Measurements from ENCODE around the gene FZR1. TPM values are rescaled to one million over a fixed set of nuclear protein-coding genes. Genes with fewer than 3 reads are reported as not detected.
A peak's percentile ranks its signal among the peaks of the same experiment; 100 is the strongest.

FZR1 gene
- total and polyA plus RNA-seq, 9 of the 15 experiments (the other 6 are each of a cell fraction or from before 2014, with no cell fraction given), result 0.18 to 48.0 (median 22.2) TPM

DNA sequence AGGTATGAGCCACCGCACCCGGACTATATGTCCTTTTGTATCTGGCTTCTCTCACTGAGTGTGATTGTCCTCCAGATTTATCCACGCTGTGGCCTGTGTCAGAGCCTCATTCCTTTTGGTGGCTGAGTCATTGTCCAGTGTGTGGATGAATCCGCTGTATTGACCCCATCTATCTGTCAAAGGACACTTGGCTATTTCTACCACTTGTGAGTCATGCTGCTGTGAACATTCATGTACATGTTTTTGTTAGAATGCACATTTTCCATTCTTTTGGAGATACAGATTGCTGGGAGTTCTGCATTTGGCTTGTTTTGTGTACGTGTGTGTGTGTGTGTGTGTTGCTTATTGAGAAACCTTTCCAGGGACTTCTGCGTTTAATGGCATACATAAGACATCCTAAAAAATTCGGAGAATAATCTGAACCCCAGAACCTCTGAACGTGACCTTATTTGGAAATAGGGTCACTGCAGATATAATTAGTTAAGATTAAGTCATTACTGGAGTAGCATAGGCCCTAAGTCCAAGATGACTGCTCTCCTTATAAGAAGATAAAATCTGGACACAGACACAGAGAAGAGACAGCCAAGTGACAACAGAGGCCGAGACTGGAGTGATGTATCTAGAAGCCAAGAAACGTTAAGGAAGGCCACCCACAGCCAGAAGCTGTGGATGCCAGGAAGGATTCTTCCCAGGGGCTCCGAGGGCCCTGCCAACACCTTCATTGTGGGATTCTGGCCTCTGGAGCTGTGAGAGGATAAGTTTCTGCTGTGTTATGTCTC, 74.2 kb downstream of the FZR1 start (continued):
- no peak for TF ChIP-seq ZNF3 (CRISPR knock-in tag; IDR thresholded peaks at IDR 0.05)
- peak; percentile 58 for TF ChIP-seq ARID2 (IDR thresholded peaks at IDR 0.05)
- 0 out of 6 replicates have a peak, but pooled peaks of 1 of the 3 experiments have one; percentile 2 for TF ChIP-seq CTCF (IDR thresholded peaks at IDR 0.05 in 2 of 3, conservative IDR thresholded peaks at IDR 0.05 in 1 of 3; ENCODE audit: insufficient read depth in 2 of 3, low read depth in 1 of 3, low read length in 3 of 3)
- TF ChIP-seq, protein P1, sequence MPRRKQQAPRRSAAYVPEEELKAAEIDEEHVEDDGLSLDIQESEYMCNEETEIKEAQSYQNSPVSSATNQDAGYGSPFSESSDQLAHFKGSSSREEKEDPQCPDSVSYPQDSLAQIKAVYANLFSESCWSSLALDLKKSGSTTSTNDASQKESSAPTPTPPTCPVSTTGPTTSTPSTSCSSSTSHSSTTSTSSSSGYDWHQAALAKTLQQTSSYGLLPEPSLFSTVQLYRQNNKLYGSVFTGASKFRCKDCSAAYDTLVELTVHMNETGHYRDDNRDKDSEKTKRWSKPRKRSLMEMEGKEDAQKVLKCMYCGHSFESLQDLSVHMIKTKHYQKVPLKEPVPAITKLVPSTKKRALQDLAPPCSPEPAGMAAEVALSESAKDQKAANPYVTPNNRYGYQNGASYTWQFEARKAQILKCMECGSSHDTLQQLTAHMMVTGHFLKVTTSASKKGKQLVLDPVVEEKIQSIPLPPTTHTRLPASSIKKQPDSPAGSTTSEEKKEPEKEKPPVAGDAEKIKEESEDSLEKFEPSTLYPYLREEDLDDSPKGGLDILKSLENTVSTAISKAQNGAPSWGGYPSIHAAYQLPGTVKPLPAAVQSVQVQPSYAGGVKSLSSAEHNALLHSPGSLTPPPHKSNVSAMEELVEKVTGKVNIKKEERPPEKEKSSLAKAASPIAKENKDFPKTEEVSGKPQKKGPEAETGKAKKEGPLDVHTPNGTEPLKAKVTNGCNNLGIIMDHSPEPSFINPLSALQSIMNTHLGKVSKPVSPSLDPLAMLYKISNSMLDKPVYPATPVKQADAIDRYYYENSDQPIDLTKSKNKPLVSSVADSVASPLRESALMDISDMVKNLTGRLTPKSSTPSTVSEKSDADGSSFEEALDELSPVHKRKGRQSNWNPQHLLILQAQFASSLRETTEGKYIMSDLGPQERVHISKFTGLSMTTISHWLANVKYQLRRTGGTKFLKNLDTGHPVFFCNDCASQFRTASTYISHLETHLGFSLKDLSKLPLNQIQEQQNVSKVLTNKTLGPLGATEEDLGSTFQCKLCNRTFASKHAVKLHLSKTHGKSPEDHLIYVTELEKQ (CRISPR knock-in tag; IDR thresholded peaks at IDR 0.05), result no peak
- no peak for TF ChIP-seq SRSF3 (IDR thresholded peaks at IDR 0.05; ENCODE audit: insufficient read depth, low read length)
- TF ChIP-seq RFX7 (CRISPR knock-in tag; IDR thresholded peaks at IDR 0.05), result no peak
- no peak for TF ChIP-seq TCF7L2 (IDR thresholded peaks at IDR 0.05; ENCODE audit: low read depth, low read length)
- TF ChIP-seq E2F3 (CRISPR knock-in tag; IDR thresholded peaks at IDR 0.05), result no peak
- TF ChIP-seq ZNF695 (CRISPR knock-in tag; IDR thresholded peaks at IDR 0.05), result no peak
- no peak for TF ChIP-seq ZNF655 (CRISPR knock-in tag; IDR thresholded peaks at IDR 0.05)
- no peak for TF ChIP-seq SLC30A9 (CRISPR knock-in tag; IDR thresholded peaks at IDR 0.05)
- TF ChIP-seq ZNF224 (CRISPR knock-in tag; IDR thresholded peaks at IDR 0.05), result no peak
- TF ChIP-seq PYGO2 (tag; IDR thresholded peaks at IDR 0.05), result no peak
- no peak for TF ChIP-seq ZNF699 (CRISPR knock-in tag; IDR thresholded peaks at IDR 0.05; ENCODE audit: insufficient replicate concordance)
- no peak for TF ChIP-seq HCFC1 (IDR thresholded peaks at IDR 0.05; ENCODE audit: low read depth, low read length)
- TF ChIP-seq ADNP (tag; IDR thresholded peaks at IDR 0.05), result no peak
- TF ChIP-seq CSDE1 (IDR thresholded peaks at IDR 0.05), result no peak
- TF ChIP-seq CCAR2 (IDR thresholded peaks at IDR 0.05; ENCODE audit: low read depth, low read length), result no peak
- no peak for TF ChIP-seq ZNF57 (CRISPR knock-in tag; IDR thresholded peaks at IDR 0.05)
- no peak for TF ChIP-seq ZNF232 (CRISPR knock-in tag; IDR thresholded peaks at IDR 0.05)
- TF ChIP-seq, protein P2, sequence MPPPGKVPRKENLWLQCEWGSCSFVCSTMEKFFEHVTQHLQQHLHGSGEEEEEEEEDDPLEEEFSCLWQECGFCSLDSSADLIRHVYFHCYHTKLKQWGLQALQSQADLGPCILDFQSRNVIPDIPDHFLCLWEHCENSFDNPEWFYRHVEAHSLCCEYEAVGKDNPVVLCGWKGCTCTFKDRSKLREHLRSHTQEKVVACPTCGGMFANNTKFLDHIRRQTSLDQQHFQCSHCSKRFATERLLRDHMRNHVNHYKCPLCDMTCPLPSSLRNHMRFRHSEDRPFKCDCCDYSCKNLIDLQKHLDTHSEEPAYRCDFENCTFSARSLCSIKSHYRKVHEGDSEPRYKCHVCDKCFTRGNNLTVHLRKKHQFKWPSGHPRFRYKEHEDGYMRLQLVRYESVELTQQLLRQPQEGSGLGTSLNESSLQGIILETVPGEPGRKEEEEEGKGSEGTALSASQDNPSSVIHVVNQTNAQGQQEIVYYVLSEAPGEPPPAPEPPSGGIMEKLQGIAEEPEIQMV (tag; conservative IDR thresholded peaks at IDR 0.05; ENCODE audit: low read depth), result no peak
- TF ChIP-seq TARDBP (IDR thresholded peaks at IDR 0.05), result no peak
